GM23248 (cell line): ENCODE measurements around the gene ZBED1. TPM values are rescaled to one million over a fixed set of nuclear protein-coding genes. Genes with fewer than 3 reads are reported as not detected.
A peak's percentile ranks its signal among the peaks of the same experiment; 100 is the strongest.

ENCODE experiments used
- DNase-seq: peaks from one replicate; pipeline ENCODE4 v3.0.0-alpha.2; 2015
- H2AFZ ChIP-seq: fragments of 200-600 bp; sonication (generic); 2 replicates; pipeline ENCODE4 v1.6.1; 2016; ENCODE audit warnings: antibody characterized with exemption
- H3F3A ChIP-seq: fragments of 200-600 bp; sonication (generic); 2 replicates; pipeline ENCODE4 v1.6.1; 2016; ENCODE audit warnings: mild to moderate bottlenecking, antibody characterized with exemption, mixed run types; ENCODE audit not compliant: insufficient read depth
- H3K27ac ChIP-seq: fragments of 200-600 bp; sonication (generic); 2 replicates; pipeline ENCODE4 v1.5.1; 2016; ENCODE audit warnings: mild to moderate bottlenecking
- H3K27me3 ChIP-seq: fragments of 200-600 bp; sonication (generic); replicated peaks from 2 replicates; pipeline ENCODE4 v1.6.1; 2016; ENCODE audit warnings: mild to moderate bottlenecking; ENCODE audit not compliant: insufficient read depth
- H3K36me3 ChIP-seq: fragments of 200-600 bp; sonication (generic); 2 replicates; pipeline ENCODE4 v1.6.1; 2016; ENCODE audit warnings: low read depth, mild to moderate bottlenecking
- H3K4me1 ChIP-seq: fragments of 200-600 bp; sonication (generic); 2 replicates; pipeline ENCODE4 v1.6.1; 2016; ENCODE audit warnings: mild to moderate bottlenecking; ENCODE audit not compliant: insufficient read depth
- H3K4me2 ChIP-seq: fragments of 200-600 bp; sonication (generic); one replicate; pipeline ENCODE4 v1.6.1; 2016; ENCODE audit warnings: mild to moderate bottlenecking; ENCODE audit not compliant: unreplicated experiment
- H3K4me3 ChIP-seq: fragments of 200-600 bp; sonication (generic); 2 replicates; pipeline ENCODE4 v1.5.1; 2016; ENCODE audit warnings: mild to moderate bottlenecking
- H3K79me2 ChIP-seq: fragments of 200-600 bp; sonication (generic); 2 replicates; pipeline ENCODE4 v1.6.1; 2016; ENCODE audit warnings: mild to moderate bottlenecking; ENCODE audit not compliant: insufficient read depth
- H3K9ac ChIP-seq: fragments of 200-600 bp; sonication (generic); 2 replicates; pipeline ENCODE4 v1.6.1; 2016; ENCODE audit warnings: mild to moderate bottlenecking
- H3K9me2 ChIP-seq: fragments of 200-600 bp; sonication (generic); 2 replicates; pipeline ENCODE4 v1.6.1; 2016; ENCODE audit warnings: mixed run types, mild to moderate bottlenecking, moderate library complexity; ENCODE audit not compliant: insufficient read depth
- H3K9me3 ChIP-seq: fragments of 200-600 bp; sonication (generic); one replicate; pipeline ENCODE4 v1.6.1; 2017; ENCODE audit warnings: low read depth
- H4K20me1 ChIP-seq: fragments of 200-600 bp; sonication (generic); 2 replicates; pipeline ENCODE4 v1.6.0; 2016; ENCODE audit not compliant: insufficient read depth
- EZH2 ChIP-seq: fragments of 200-600 bp; sonication (generic); IDR thresholded peaks from 2 replicates; pipeline ENCODE4 v1.6.1; 2018; ENCODE audit warnings: antibody characterized with exemption, mild to moderate bottlenecking; ENCODE audit not compliant: insufficient read depth, poor library complexity, severe bottlenecking
- EZH2phosphoT487 ChIP-seq: fragments of 200-600 bp; sonication (generic); IDR thresholded peaks from 2 replicates; pipeline ENCODE4 v1.6.1; 2018; ENCODE audit warnings: antibody characterized with exemption, moderate library complexity, mild to moderate bottlenecking, low read depth; ENCODE audit not compliant: insufficient read depth
- WGBS, 2 experiments: methylation state at CpG; one replicate each; pipeline ENCODE4 v1.1.6; 2015 to 2017; ENCODE audit warnings: low lambda C conversion rate in 2 of 2, low coverage in 1 of 2; ENCODE audit errors: missing lambda C conversion rate in 2 of 2; 5-methylcytosine and 5-hydroxymethylcytosine counted together
- in situ Hi-C: fragments of 300-500 bp; cut with MboI; formaldehyde crosslinking; loops from 2 replicates; pipeline ENCODE4 v1.15.0; 2020
- polyA plus RNA-seq: library from polyadenylated mRNA; unstranded; fragments of >200 nt; fragmentation: Nextera tagmentation; extraction: Ambion mirVana; gene quantifications from 2 replicates; pipeline ENCODE4 v1.2.1, GENCODE V29; 2016
- total RNA-seq: library from RNA; depleted of rRNA; stranded (reverse); fragments of >200 nt; shearing (Covaris generic); gene quantifications from 2 replicates; pipeline ENCODE4 v1.2.3, GENCODE V29; 2014

The ZBED1 gene
- total and polyA plus RNA-seq, 2 experiments from 2014 or later, result 20.7 to 31.1 TPM

DNA sequence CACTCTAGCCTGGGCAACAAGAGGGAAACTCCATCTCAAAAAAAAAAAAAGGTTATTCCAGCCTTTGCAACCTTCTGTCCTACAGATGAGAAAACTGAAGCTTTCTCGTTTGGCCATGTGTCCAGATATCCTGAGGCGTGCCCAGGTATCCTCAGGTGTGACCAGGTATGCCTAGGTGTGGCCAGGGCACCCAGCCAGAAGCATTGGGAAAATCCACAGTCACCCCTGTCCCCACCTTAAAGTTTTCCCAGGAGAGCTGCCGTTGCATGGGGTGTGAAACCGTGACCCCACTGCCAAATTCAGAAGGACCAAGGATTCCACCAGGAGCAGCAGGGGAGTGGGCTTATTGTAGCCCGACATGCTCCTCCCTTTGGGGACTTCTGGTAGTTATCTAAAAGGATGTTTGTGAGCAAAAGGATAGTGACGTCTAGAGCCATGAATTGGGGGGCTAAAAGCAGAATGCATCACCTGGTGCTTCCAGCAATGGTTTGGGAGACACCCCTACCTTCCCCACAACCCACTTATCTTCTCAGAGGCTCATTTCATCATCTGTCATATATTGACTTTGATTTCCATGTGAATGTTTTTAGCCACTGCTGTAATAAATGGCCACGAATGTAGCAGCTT, 4.0 kb upstream of the ZBED1 start:
- Histone ChIP-seq H3K4me3 (no peak overlapping the region), H4K20me1 (no peaks in the 10 kb centered on the region), H3K79me2 (peaks cover 5% of the 10 kb centered on the region; the same call in 1 of the 2 replicates), H3K4me2 (no peak overlapping the region), H3K36me3 (no peaks in the 10 kb centered on the region), H3F3A (no peaks in the 10 kb centered on the region), H3K27me3 (no peaks in the 10 kb centered on the region), H2AFZ (no peak overlapping the region), H3K9me2 (no peaks in the 10 kb centered on the region), H3K9me3 (no peaks in the 10 kb centered on the region), H3K4me1 (no peaks in the 10 kb centered on the region), H3K9ac (no peak overlapping the region), H3K27ac (no peak overlapping the region)
- WGBS, 2 experiments, result 49 to 50% methylated on average over 7 of the region's 7 CpGs
- TF ChIP-seq EZH2, result no peak
- TF ChIP-seq EZH2phosphoT487, result no peak
- DNase-seq, result no peak
- in situ Hi-C loops, result no loop called here

DNA sequence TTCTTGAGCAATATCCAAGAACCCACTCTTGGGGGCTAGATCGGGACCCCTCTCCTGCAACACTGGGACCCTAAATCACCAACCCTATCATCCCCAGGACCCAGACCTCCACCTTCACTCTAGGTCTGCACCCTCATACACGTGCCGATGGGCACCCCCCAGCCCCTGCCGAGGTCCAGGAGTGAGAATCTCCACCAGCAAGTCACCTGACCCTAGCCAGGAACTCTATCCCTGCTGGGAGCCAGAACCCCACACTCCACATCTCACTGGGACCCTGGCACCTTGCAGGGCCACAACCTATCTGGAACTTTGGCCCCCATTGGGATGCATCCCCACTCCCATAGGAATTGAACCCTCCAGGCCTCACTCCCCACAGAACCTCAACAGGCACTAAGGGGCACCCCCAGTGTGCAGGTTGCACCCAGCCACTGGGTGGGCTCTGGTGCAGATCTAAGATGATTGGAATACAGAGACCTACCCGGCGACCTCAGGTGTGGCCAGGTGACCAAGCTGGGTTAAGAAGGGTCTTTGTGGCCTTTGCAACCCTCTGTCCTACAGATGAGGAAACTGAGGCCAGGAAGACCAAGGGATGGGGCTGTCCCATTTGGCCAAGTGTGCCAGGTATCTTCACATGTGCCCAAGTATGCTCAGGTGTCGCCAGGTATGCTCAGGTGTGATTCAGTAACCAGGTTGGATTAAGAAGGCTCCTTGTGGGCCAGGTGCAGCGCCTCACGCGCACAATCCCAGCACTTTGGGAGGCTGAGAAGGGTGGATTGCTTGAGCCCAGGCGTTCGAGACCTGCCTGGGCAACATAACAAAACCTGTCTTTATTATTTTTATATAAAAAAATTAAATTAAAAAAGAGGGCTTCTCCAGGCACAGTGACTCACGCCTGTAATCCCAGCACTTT, 3.1 kb upstream of the ZBED1 start:
- H3F3A ChIP-seq, result peaks cover 8% of the 10 kb centered on the region
- WGBS, 2 experiments, result 85 to 88% methylated on average over 13 of the region's 13 CpGs
- no peaks in the 10 kb centered on the region for H3K9me3 ChIP-seq
- no peak overlapping the region for H3K9ac ChIP-seq
- no peaks in the 10 kb centered on the region for H3K9me2 ChIP-seq
- no peak overlapping the region for H2AFZ ChIP-seq
- no peak overlapping the region for H3K4me3 ChIP-seq
- DNase-seq, result no peak
- in situ Hi-C loops, result no loop called here
- H3K36me3 ChIP-seq, result no peaks in the 10 kb centered on the region
- peaks cover 15% of the 10 kb centered on the region for H3K79me2 ChIP-seq
- no peak overlapping the region for H3K4me2 ChIP-seq
- peaks cover 7% of the 10 kb centered on the region for H3K4me1 ChIP-seq
- TF ChIP-seq EZH2 (no peak), EZH2phosphoT487 (no peak)
- no peaks in the 10 kb centered on the region for H3K27me3 ChIP-seq
- H4K20me1 ChIP-seq, result no peaks in the 10 kb centered on the region
- H3K27ac ChIP-seq, result no peak overlapping the region

DNA sequence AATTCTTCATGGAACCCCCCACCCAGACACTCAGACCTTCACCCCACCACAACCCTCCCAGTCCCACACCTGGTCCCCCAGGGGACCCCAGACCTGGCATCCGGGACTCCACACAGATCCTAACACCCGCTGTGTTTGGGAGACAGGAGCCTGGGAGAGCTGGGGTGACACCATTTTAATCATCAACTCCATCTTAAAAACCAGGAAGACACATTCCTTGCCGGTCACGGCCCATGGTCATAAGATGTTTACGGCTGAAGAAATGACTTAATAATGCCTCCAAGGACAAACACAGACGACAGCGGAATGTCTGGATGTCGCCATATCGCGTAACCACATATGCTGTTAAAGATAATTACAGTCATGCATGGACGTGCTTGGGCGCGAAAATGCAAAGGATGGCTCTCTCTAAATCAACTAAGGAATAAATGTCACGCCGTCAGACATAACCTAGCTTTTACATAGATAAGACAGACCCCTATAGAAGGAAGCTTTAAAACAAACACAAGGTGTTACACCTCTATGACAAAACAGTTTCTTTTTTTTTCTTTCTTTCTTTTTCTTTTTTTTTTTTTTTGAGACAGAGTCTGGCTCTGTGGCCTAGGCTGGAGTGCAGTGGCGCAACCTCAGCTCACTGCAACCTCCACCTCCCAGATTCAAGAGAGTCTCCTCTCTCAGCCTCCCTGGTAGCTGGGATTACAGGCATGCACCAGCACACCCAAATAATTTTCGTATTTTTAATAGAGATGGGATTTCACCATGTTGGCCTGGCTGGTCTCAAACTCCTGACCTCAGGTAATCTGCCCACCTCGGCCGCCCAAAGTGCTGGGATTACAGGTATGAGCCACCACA, 2.1 kb upstream of the ZBED1 start:
- Histone ChIP-seq H3K27ac (no peak overlapping the region), H3K79me2 (peaks cover 25% of the 10 kb centered on the region), H3K9me3 (no peaks in the 10 kb centered on the region), H3F3A (peaks cover 17% of the 10 kb centered on the region), H3K27me3 (no peaks in the 10 kb centered on the region), H2AFZ (peak overlapping the region; percentile 9; the same call in 1 of the 2 replicates), H3K4me3 (no peak overlapping the region), H3K9me2 (no peaks in the 10 kb centered on the region), H3K4me2 (no peak overlapping the region), H3K9ac (no peak overlapping the region), H3K36me3 (no peaks in the 10 kb centered on the region), H3K4me1 (peaks cover 17% of the 10 kb centered on the region), H4K20me1 (no peaks in the 10 kb centered on the region)
- TF ChIP-seq EZH2 (no peak), EZH2phosphoT487 (no peak)
- DNase-seq, result peak; percentile 39
- in situ Hi-C loops, result no loop called here
- WGBS, 2 experiments, result 52 to 55% methylated on average over 19 of the region's 19 CpGs

DNA sequence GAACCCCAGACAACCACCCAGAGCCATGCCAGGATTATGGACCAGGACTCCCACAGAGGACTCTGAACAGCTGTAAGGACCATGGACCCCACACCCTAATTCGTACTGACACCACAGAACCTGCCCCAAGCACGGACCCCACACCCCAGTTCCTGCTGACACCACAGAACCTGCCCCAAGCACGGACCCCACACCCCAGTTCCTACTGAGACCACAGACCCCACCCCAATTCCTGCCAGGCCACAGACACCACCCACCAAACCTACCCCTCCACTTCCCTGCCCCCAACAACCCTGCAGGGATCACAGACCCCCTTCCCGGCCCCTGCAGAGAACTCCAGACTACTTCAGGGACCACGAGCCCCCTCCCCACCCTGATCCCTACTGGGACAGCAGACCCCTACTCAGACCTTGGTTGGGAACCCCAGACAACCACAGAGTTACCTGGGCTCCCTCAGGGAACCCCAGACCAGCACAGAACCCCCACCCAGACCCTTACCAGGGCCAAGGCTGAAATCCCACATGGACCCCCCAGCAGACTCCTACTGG, 1.4 kb upstream of the ZBED1 start:
- H3F3A ChIP-seq, result peaks cover 22% of the 10 kb centered on the region
- H3K4me3 ChIP-seq, result no peak overlapping the region
- in situ Hi-C loops, result no loop called here
- H3K4me2 ChIP-seq, result no peak overlapping the region
- H3K36me3 ChIP-seq, result no peaks in the 10 kb centered on the region
- H3K4me1 ChIP-seq, result peaks cover 24% of the 10 kb centered on the region
- H3K9ac ChIP-seq, result no peak overlapping the region
- H3K79me2 ChIP-seq, result peaks cover 32% of the 10 kb centered on the region
- no peak for DNase-seq
- 75 to 80% methylated on average over 1 to 5 of the region's 5 CpGs for WGBS, 2 experiments
- H3K9me2 ChIP-seq, result no peaks in the 10 kb centered on the region
- no peaks in the 10 kb centered on the region for H3K9me3 ChIP-seq
- H3K27me3 ChIP-seq, result no peaks in the 10 kb centered on the region
- H3K27ac ChIP-seq, result no peak overlapping the region
- peak overlapping the region; percentile 9; the same call in 1 of the 2 replicates for H2AFZ ChIP-seq
- no peaks in the 10 kb centered on the region for H4K20me1 ChIP-seq
- TF ChIP-seq EZH2 (no peak), EZH2phosphoT487 (no peak)
